GM21576 (cell line): ENCODE data around the gene CDH13.

Experiments
- ATAC-seq: cut with Tn5 transposase; IDR thresholded peaks from one replicate; pipeline ENCODE4 v1.9.1; 2021; ENCODE audit warnings: mild to moderate bottlenecking, moderate library complexity; ENCODE audit not compliant: unreplicated experiment

CDH13 gene

DNA sequence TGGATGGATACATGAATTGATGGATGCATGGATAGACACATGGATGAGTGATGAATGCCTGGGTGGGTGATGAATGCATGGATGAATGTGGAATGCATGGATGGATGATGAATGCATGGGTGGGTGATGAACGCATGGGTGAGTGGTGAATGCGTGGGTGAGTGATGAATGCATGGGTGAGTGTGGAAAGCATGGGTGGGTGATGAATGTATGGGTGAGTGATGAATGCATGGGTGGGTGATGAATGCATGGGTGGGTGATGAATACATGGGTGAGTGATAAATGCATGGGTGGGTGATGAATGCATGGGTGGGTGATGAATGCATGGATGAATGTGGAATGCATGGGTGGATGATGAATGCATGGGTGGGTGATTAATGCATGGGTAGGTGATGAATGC lies 1097.1 kb downstream of the CDH13 start:
- no peak for ATAC-seq

DNA sequence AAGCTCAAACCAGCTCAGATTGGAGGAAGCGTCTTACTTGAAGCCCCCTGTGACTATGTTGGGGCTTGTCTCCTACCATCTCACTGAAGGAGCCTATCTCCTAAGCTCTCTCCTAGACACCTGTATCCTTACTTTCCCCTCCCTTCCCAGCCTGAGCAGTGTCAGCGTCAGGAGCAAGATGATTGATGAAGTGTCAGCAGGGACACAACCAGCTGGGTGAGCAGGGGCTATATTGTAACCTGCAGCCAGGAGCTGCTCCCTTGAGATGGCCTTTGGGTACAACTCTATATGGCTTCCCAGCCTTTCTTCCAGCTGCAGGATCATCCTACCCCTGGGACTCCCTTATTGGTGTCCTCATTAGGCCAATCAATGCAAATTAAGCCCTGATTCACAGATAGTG lies 1097.8 kb downstream of the CDH13 start:
- ATAC-seq: no peak

DNA sequence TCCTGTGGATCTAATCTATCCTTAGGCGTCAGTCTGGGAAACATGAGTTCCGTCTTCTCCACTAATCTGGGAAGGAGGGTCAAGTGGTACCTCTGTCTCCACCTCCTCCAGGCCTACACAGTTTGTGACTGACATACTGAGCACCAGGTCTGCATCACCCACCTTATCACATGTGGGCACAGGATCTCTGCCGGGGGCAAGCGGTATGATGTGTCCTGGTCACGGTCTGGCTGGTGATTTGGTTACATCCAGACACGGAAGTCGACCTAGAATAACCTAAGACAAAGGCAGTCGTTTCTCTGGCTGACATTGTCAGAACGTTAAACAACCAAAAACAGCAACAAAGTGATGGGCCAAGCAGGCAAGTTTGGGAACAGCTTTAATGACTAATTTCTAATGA lies 1098.5 kb downstream of the CDH13 start:
- no peak for ATAC-seq

DNA sequence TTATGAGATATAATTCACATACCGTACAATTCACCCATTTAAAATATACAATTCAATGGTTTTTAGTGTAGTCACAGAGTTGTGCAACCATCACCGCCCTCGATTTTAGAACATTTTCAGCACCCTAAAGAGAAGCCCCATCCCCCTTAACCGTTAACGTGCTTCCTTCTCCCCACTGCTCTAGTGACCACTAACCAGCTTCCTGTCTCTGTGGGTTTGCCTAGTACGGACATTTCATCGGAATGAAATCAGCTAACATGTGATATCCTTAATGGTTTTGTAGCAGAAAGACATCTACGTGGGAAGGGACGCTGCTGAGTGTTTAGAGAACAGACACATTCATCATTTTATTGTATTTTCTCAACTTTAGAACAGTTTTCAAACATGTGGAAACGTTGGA lies 1100.2 kb downstream of the CDH13 start:
- no peak for ATAC-seq

DNA sequence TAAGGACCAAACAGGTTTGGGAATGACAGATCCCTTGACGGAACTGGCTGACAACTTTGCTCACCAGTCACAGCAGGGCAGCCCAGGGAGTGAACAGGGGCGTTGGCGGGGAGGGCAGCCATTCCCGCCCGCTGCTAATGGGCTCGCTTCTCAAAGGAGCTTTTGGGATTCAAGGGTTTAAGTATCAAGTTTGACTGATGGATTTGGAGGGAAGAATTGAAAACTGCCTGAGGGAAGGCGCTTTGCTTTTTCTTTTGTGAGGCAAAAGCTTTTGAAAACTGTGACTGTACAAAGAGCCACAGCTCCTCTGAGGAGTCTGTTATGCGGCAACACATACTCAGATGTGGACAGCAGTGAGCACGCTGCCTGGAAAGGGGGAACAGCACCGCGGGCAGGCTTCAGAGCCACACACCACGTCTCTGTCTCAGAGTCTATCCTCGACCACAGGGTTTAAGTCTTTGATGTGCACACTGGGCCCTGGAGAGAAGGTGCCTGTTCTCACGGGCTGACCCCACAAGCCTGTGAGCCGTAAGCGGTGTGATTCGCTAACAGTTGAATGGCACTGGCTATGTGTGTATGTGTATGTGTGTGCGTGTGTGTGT lies 1101.1 kb downstream of the CDH13 start:
- no peak for ATAC-seq

GRCh38 chr16:83728492-83728891 lies 1101.7 kb downstream of the CDH13 start:
- ATAC-seq: no peak

DNA sequence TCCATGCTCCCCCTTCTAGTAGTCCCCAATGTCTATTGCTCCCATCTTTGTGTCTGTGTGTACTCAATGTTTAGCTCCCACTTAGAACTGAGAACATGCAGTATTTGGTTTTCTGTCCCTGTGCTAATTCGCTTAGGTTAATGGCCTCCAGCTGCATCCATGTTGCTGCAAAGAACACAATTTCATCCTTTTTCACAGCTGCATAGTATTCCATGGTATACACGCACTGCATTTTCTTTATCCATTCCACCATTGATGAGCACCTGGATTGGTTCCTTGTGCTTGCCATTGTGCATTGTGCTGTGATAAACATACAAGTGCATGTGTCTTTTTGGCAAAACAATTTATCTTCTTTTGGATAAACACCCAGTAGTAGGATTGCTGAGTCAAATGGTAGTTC lies 1104.0 kb downstream of the CDH13 start:
- no peak for ATAC-seq

DNA sequence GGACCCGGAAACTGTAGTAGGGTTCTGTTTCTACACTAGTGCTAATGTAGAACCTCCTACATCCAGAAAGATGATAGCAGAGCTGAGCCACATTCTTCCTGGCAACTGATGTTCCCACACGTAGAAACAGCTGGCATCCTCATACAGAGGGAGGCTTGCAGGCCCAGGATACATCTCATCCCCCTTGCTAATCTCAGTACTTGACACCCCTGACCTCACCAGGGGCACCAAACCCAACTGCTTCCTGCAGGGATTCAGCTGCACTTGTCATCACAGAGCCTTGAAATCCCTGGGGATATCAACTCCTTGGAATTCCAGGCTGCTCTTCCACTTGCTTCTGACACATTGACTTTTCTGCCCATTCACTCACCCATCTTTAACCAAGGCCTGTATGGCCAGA lies 1105.8 kb downstream of the CDH13 start:
- ATAC-seq: no peak

- ATAC-seq: no peak
These were observed 1106.5 kb downstream of the CDH13 start for GRCh38 chr16:83733301-83733700.

DNA sequence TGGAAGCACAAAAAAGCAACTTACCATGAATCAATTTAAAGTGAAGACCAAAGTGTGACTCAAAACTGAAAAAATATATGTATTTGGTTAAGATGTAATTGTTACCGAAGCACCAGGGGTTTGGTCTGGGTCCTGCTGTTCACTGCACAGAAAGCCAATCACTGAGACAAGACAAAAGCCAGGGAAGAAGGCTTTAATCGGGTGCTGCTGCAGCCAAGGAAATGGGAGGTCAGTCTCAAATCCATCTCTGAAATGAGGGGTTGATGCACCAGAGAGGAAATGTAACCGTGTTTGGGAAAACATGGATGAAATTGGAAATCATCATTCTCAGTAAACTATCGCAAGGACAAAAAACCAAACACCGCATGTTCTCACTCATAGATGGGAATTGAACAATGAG lies 1107.4 kb downstream of the CDH13 start:
- no peak for ATAC-seq

DNA sequence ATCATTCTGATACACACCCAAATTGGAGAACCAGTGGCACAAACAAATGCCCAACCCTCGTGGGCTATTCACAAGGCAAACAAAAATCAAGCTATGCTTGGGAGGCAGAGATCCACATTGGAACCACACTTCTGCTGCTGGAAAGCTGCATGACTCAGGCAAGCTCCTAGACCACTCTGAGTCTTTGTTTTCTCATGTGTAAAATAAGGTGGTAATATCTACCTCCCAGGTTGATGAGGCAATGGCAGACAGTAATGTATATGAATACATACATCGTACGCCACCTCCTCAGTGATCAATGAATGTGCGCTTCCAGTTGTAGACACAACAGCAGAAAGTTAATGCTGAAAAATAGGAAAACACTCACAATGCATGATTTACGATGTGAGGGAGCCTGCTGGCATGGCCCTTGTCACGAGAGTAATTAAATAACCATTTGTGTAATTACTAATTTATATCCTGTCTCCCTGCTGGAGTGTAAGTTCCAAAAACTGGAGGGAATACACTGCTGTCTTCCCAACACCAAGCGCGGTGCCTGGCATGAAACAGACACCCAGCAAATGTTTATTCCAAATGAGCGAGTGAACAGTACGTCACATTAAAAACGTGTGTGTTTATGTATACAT lies 1111.1 kb downstream of the CDH13 start:
- ATAC-seq: no peak

- ATAC-seq: no peak
These were observed 1112.2 kb downstream of the CDH13 start for GRCh38 chr16:83738923-83739503.

GRCh38 chr16:83742124-83742899 lies 1115.5 kb downstream of the CDH13 start:
- ATAC-seq: no peak

- ATAC-seq: no peak
These were observed 1116.5 kb downstream of the CDH13 start for GRCh38 chr16:83743241-83743640.

DNA sequence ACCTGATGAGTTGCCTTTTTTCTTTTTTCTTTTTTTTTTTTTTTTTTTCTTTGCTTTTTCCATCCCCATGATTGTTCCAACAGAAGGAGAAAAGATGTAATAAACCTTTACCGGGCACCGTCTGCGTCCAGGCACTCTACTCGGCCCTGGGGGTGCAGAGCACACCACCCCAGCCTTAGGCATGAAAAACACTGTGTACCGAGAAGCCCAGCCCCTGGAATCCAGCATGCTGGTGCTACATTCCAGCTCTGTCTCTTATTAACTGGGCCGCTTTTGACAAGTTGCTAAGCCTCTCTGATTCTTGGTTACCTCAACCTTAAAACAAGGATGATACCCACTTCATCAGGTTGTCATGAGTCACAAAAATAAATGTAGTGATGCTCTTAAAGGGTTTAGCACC lies 1117.0 kb downstream of the CDH13 start:
- ATAC-seq: no peak

DNA sequence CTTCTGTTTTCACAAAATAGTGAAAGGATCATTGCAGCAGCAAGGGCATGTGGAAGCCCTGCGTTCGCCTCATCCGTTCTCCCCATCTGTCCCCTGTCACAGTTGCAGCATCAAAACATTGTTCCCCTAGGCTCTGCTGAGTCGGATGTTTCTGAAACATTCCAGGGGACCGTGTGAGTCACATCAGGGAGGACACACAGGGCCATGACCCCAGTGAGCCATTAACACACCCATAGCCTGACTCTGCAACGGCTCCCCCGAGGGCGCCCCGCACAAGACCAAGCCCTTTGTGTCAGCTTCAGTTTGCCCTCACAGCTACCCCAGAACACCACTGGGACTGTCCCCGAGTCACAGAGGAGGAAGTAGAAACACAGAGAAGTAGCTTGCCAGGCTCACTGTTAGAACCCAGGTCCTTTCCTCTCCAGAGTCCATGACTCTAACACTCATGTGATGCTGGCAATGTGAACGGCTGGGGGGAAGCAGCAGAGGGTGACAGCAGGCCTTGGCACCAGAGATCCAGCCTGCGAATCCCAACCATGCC lies 1117.7 kb downstream of the CDH13 start:
- ATAC-seq: peak; percentile 72

GRCh38 chr16:83746611-83747010 lies 1119.8 kb downstream of the CDH13 start:
- ATAC-seq: no peak

- no peak for ATAC-seq
These were observed 1121.2 kb downstream of the CDH13 start for GRCh38 chr16:83747936-83748335.

DNA sequence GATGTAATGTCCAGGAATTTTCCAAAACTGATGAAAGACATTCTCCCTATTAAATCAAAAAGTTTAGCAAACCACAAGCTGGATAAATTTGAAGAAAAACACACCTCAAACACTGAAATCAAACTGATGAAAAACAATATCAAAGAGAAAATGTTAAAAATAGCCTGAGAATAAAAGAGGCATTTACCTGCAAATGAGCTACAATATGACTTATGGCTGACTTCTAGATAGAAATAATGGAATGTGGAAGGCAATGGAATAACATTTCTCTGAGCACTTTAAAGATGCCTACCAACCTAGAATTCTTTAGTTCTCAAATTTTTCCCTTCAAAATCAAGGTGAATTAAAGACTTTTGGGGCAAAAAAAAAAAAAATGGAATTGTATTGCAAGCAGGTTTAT lies 1128.6 kb downstream of the CDH13 start:
- ATAC-seq: no peak

DNA sequence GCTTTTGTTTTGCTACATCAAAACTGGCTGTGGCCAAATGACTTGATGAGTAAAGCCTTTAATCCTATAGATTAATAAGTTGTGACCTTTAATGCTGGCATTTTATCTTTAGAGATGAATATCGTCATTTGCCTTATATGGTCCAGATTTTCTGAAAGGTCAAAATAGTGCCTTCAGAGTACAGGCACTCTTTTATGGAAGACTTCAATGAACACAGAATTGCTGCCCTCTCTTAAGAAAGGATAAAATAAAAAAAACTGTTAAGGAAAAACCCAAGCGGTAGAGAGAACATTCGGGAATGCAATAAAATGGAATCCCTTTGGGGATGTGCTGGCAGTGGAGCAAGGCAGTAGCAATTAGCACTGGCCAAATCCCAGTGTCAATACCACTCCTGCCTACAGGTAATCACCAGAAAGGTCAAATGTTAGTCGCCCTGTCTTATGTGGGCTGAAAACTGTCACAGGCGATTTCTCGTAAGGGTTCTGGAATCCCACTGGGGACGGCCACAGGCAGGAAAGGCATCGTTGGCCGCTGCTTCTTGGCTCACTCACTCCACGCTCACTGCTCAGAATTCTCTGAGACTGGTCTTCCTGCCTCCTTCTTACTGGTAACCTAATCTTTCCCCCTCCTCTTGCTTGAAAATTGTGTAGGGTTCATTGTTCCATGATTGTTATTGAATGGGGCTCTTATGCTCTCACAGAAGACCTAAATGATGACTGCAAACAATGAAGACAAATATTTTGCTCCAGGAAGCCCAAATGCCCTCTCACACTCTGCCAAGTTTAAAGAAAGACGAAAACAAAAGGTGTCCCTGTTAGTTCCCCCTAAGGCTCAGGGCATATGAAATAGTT lies 1135.6 kb downstream of the CDH13 start:
- no peak for ATAC-seq

- ATAC-seq: no peak
These were observed 1136.2 kb downstream of the CDH13 start for GRCh38 chr16:83762992-83763358.
